22Rv1 (cell line): Measurements from ENCODE around the gene HECTD3.

Experiments used
- CTCF ChIP-seq: fragments of 450-650 bp; IDR thresholded peaks from 2 replicates; pipeline ENCODE4 v1.5.1; 2017; ENCODE audit warnings: mild to moderate bottlenecking
- ZFX ChIP-seq: fragments of 450-650 bp; IDR thresholded peaks from 2 replicates; pipeline ENCODE4 v1.6.1; 2017; ENCODE audit warnings: antibody characterized with exemption, borderline replicate concordance

GRCh38 chr1:45009296-45009865 is 1.7 kb downstream of the HECTD3 start:
- TF ChIP-seq CTCF (no peak), ZFX (no peak)
